IMR-90 (cell line): ENCODE measurements around the gene TMEM163. TPM values are rescaled to one million over a fixed set of nuclear protein-coding genes. Genes with fewer than 3 reads are reported as not detected.

Source experiments
- ATAC-seq: fragments of 200-7000 bp; cut with Tn5 transposase; 2 replicates; pipeline ENCODE4 v1.9.1; 2020; ENCODE audit warnings: low read depth, mild to moderate bottlenecking, moderate library complexity
- BruUV-seq: library from RNA; stranded (reverse); fragments of 400-500 nt; replicated peaks from 2 replicates; lab custom pipeline; 2021; lab: Mats Ljungman, UMichigan
- CTCF ChIA-PET: fragments of 300-600 bp; formaldehyde crosslinking; extraction: SDS; loops from one replicate; lab custom pipeline; 2021; ENCODE audit warnings: antibody characterized with exemption; lab: Yijun Ruan, JAX
- POLR2A ChIA-PET: fragments of 300-600 bp; sonication (Branson Sonifier 250); formaldehyde crosslinking; loops from one replicate; lab custom pipeline; 2022; ENCODE audit warnings: antibody characterized with exemption; ENCODE audit not compliant: unreplicated experiment; lab: Charles Lee
- DNase-seq: peaks from one replicate; pipeline ENCODE4 v3.0.0; 2013
- H2AFZ ChIP-seq: replicated peaks from 2 replicates; pipeline ENCODE3; 2013; ENCODE audit warnings: low read length, mild to moderate bottlenecking; ENCODE audit not compliant: poor library complexity
- H2AK5ac ChIP-seq: 2 replicates; pipeline ENCODE4 v1.6.1; 2013; ENCODE audit warnings: low read depth, low read length, inconsistent platforms
- H2AK9ac ChIP-seq: replicated peaks from 2 replicates; pipeline ENCODE3; 2013; ENCODE audit warnings: mild to moderate bottlenecking, low read depth, low read length, moderate library complexity; ENCODE audit not compliant: poor library complexity
- H2BK120ac ChIP-seq: 2 replicates; pipeline ENCODE4 v1.6.1; 2013; ENCODE audit warnings: low read depth, low read length, inconsistent platforms
- H2BK15ac ChIP-seq: 3 replicates; pipeline ENCODE4 v1.6.1; 2013; ENCODE audit warnings: low read depth, low read length, inconsistent platforms
- H2BK20ac ChIP-seq: 2 replicates; pipeline ENCODE4 v1.6.1; 2013; ENCODE audit warnings: low read depth, mild to moderate bottlenecking, inconsistent platforms, low read length, moderate library complexity
- H2BK5ac ChIP-seq: 2 replicates; pipeline ENCODE4 v1.6.1; 2013; ENCODE audit warnings: mild to moderate bottlenecking, low read depth, low read length, inconsistent platforms; ENCODE audit not compliant: poor library complexity, severe bottlenecking
- H3K14ac ChIP-seq: replicated peaks from 2 replicates; pipeline ENCODE4 v1.6.1; 2013; ENCODE audit warnings: low read depth, low read length, inconsistent platforms
- H3K18ac ChIP-seq: 2 replicates; pipeline ENCODE4 v1.6.1; 2013; ENCODE audit warnings: low read depth, low read length, control low read depth
- H3K23ac ChIP-seq: 2 replicates; pipeline ENCODE4 v1.6.1; 2013; ENCODE audit warnings: low read depth, low read length, inconsistent platforms
- H3K27ac ChIP-seq: 2 replicates; pipeline ENCODE4 v1.5.1; 2013; ENCODE audit warnings: mild to moderate bottlenecking, control low read depth, low read length; ENCODE audit not compliant: insufficient read depth
- H3K27me3 ChIP-seq: 2 replicates; pipeline ENCODE4 v1.6.1; 2013; ENCODE audit warnings: low read length; ENCODE audit not compliant: control insufficient read depth, insufficient read depth
- H3K36me3 ChIP-seq: 2 replicates; pipeline ENCODE4 v1.6.1; 2013; ENCODE audit warnings: low read length, mixed read lengths; ENCODE audit not compliant: control insufficient read depth, insufficient read depth
- H3K4ac ChIP-seq: 2 replicates; pipeline ENCODE4 v1.6.1; 2013; ENCODE audit warnings: low read depth, low read length, inconsistent platforms
- H3K4me1 ChIP-seq: 2 replicates; pipeline ENCODE4 v1.6.1; 2013; ENCODE audit warnings: low read length, mixed read lengths; ENCODE audit not compliant: control insufficient read depth, insufficient read depth
- H3K4me2 ChIP-seq: 2 replicates; pipeline ENCODE4 v1.6.1; 2013; ENCODE audit warnings: low read depth, mild to moderate bottlenecking, control low read depth, low read length, moderate library complexity
- H3K4me3 ChIP-seq: 2 replicates; pipeline ENCODE4 v1.5.1; 2013; ENCODE audit warnings: low read depth, mild to moderate bottlenecking, control low read depth, low read length, moderate library complexity; ENCODE audit not compliant: insufficient read depth
- H3K56ac ChIP-seq: 2 replicates; pipeline ENCODE4 v1.6.1; 2013; ENCODE audit warnings: low read length, inconsistent platforms; ENCODE audit not compliant: insufficient read depth; ENCODE audit errors: extremely low read depth
- H3K79me1 ChIP-seq, 2 experiments: 2 replicates each; pipeline ENCODE4 v1.6.1; 2013; ENCODE audit warnings: low read length in 2 of 2, inconsistent platforms in 1 of 2, low read depth in 1 of 2
- H3K9ac ChIP-seq: 2 replicates; pipeline ENCODE4 v1.6.1; 2013; ENCODE audit warnings: low read depth, low read length, control low read depth
- H3K9me1 ChIP-seq: 2 replicates; pipeline ENCODE4 v1.6.1; 2013; ENCODE audit warnings: low read length, inconsistent platforms; ENCODE audit not compliant: insufficient read depth
- H3K9me3 ChIP-seq: 2 replicates; pipeline ENCODE4 v1.6.1; 2013; ENCODE audit warnings: low read length; ENCODE audit not compliant: control insufficient read depth, insufficient read depth
- H4K20me1 ChIP-seq: 2 replicates; pipeline ENCODE4 v1.6.1; 2013; ENCODE audit warnings: low read length, inconsistent platforms; ENCODE audit not compliant: insufficient read depth
- H4K5ac ChIP-seq: 2 replicates; pipeline ENCODE4 v1.6.1; 2013; ENCODE audit warnings: mild to moderate bottlenecking, low read depth, low read length, control low read depth
- H4K8ac ChIP-seq, 2 experiments: 2 replicates each; pipeline ENCODE4 v1.6.1; 2013; ENCODE audit warnings: low read depth in 2 of 2, low read length in 2 of 2, control low read depth in 1 of 2, inconsistent platforms in 1 of 2
- H4K91ac ChIP-seq: 2 replicates; pipeline ENCODE4 v1.6.1; 2013; ENCODE audit warnings: low read depth, low read length, inconsistent platforms; ENCODE audit not compliant: insufficient read depth
- BHLHE40 ChIP-seq: fragments of 150-350 bp; IDR thresholded peaks from 2 replicates; pipeline ENCODE4 v1.6.1; 2016; ENCODE audit warnings: mild to moderate bottlenecking, low read depth, low read length
- RCOR1 ChIP-seq: IDR thresholded peaks from 2 replicates; pipeline ENCODE4 v1.6.1; 2012; ENCODE audit warnings: mild to moderate bottlenecking, low read length, improper control_type of control experiment; ENCODE audit not compliant: insufficient replicate concordance
- RFX5 ChIP-seq: IDR thresholded peaks from 2 replicates; pipeline ENCODE4 v1.8.0; 2012; ENCODE audit warnings: low read depth, mild to moderate bottlenecking, low read length, moderate library complexity
- WGBS, 2 experiments: methylation state at CpG; one replicate each; pipeline versions ENCODE4 v1.1.5 to v1.1.7; 2013; ENCODE audit warnings: missing lambda C conversion rate in 2 of 2; ENCODE audit not compliant: insufficient read length in 1 of 2; ENCODE audit errors: extremely low coverage in 2 of 2; 5-methylcytosine and 5-hydroxymethylcytosine counted together
- dilution Hi-C: fragments of 300-500 bp; cut with HindIII; formaldehyde crosslinking; loops from one replicate; pipeline ENCODE4 v1.14.3; 2018; ENCODE audit warnings: low sequenced_read_pairs; ENCODE audit not compliant: unreplicated experiment
- in situ Hi-C: fragments of 300-500 bp; cut with MboI; formaldehyde crosslinking; loops from 3 replicates; pipeline ENCODE4 v1.14.3; 2019; ENCODE audit warnings: low sequenced_read_pairs, inconsistent platforms, mixed read lengths
- intact Hi-C: fragments of 100-400 bp; cut with micrococcal nuclease; formaldehyde crosslinking; loops from 2 replicates; pipeline ENCODE4 v1.10.0; 2022
- polyA plus RNA-seq, 3 experiments: library from polyadenylated mRNA; depleted of rRNA; stranded (reverse); fragments of >200 nt; gene quantifications; 2 replicates each; pipeline ENCODE4 v1.2.3, GENCODE V29; 2012; ENCODE audit warnings: low replicate concordance in 1 of 3
- total RNA-seq: library from RNA; depleted of rRNA; stranded (reverse); fragments of >200 nt; gene quantifications from 2 replicates; pipeline ENCODE4 v1.2.3, GENCODE V29; 2012

The TMEM163 gene
- total and polyA plus RNA-seq, 2 of the 4 experiments (the other 2 are of a cell fraction): not detected

- TF ChIP-seq RCOR1: no peak
Measured at GRCh38 chr2:134452042-134452733, 266.6 kb downstream of the TMEM163 start (continued).

DNA sequence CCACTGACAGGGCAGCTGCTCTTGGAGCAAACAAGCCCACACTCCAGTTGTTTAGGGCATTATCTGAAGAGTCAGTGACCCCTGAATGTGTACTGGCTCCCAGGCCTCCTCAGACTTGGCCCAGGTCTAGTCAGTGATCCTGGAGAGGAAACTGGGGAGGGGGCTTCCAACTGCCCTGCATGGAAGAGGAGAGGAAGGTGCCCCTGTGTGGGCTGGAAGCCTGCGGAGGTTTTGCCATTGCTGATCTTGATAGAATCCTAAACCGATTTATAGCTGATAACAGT is 267.5 kb downstream of the TMEM163 start:
- 80% methylated on average over 1 of the region's 2 CpGs; no CpG with 5 or more reads in 1 of the 2 experiments for WGBS, 2 experiments
- Histone ChIP-seq H3K23ac (no peak overlapping the region), H3K4me1 (peaks cover 4% of the 10 kb centered on the region; the same call in 1 of the 2 replicates), H2AK5ac (no peak overlapping the region), H3K56ac (no peak overlapping the region), H3K9me3 (no peaks in the 10 kb centered on the region), H4K5ac (no peak overlapping the region), H4K8ac (no peak overlapping the region), H3K27ac (no peak overlapping the region), H3K4ac (no peak overlapping the region), H4K20me1 (no peaks in the 10 kb centered on the region), H3K9ac (no peak overlapping the region), H2BK20ac (no peak overlapping the region), H2BK5ac (no peak overlapping the region), H2BK15ac (no peak overlapping the region), H4K91ac (no peak overlapping the region), H2AFZ (no peak overlapping the region), H3K9me1 (0 out of 2 replicates have a peak, but pooled peaks cover 4% of the 10 kb centered on the region), H2AK9ac (no peak overlapping the region), H3K4me3 (no peak overlapping the region), H3K79me1 (peaks cover 0 to 5% of the 10 kb centered on the region in 2 experiments; a peak in 1 of 4 replicates), H3K4me2 (no peak overlapping the region), H2BK120ac (no peak overlapping the region), H3K27me3 (no peaks in the 10 kb centered on the region), H3K36me3 (peaks cover 49% of the 10 kb centered on the region), H3K14ac (no peak overlapping the region), H3K18ac (no peak overlapping the region)
- POLR2A ChIA-PET: interaction anchor here (0.6 kb wide), 1 partner anchor 109 kb away, joined by 5 read pairs; no protein-coding TSS in a partner anchor
- in situ Hi-C loops: loop anchor here (10.0 kb wide), 1 partner anchor 566 kb away; no protein-coding TSS in a partner anchor
- no TSS peak for BruUV-seq
- no peak for DNase-seq
- CTCF ChIA-PET: interaction anchor here (0.6 to 1.9 kb wide), 23 partner anchors 10 to 571 kb away, joined by 3 to 20 read pairs (median 3); no protein-coding TSS in a partner anchor
- no peak for TF ChIP-seq BHLHE40
- no peak for TF ChIP-seq RFX5
- ATAC-seq: no peak
- intact Hi-C loops: loop anchor here (2.0 kb wide), 3 partner anchors 74 to 564 kb away; no protein-coding TSS in a partner anchor
- dilution Hi-C loops: no loop called here
